ENCODE data around the gene CHRNA4. TPM values are rescaled to one million over a fixed set of nuclear protein-coding genes. Genes with fewer than 3 reads are reported as not detected.

The CHRNA4 gene
- total and polyA plus RNA-seq, 2 donors from 2014 or later, result 0.44 to 0.67 TPM

DNA sequence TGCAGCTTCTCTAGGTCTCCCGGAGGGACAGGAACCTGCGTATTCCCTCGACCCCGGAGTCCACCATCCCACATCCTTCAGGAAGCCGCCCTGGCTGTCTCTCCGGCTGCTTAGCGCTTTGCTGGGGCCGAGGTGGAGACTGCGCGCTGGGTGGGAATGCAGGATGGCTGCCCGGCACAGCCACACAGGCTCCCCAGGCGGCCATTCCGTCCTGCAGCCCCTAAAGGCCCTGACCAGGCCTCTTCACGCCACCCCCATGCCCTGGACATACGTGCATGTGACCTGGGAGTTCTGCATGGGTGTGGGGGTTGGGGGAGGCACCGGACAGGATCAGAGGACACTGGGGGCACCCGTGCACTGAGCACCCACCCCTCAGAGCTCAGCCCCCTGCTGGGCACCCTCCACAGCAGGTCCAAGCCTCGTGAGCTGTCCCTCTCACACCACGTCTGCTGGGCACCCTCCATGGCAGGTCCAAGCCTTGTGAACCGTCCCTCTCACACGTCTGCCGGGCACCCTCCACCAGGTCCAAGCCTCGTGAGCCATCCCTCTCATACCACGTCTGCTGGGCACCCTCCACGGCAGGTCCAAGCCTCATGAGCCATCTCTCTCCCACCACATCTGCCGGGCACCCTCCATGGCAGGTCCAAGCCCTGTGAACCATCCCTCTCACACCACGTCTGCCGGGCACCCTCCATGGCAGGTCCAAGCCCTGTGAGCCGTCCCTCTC, 40.4 kb upstream of the CHRNA4 start:
- Histone ChIP-seq H3K27me3 (ENCODE audit: control insufficient read depth, insufficient read depth, low read length) (no peaks in the 10 kb centered on the region), H3K4me3 (ENCODE audit: low read length in 3 of 3) (no peak overlapping the region), H3K27ac (ENCODE audit: low read depth in 2 of 2, low read length in 2 of 2) (no peak overlapping the region), H3K36me3 (ENCODE audit: control insufficient read depth in 2 of 3, insufficient read depth in 3 of 3, low read length in 3 of 3) (no peaks in the 10 kb centered on the region), H3K4me1 (ENCODE audit: control insufficient read depth in 2 of 3, insufficient read depth in 2 of 3, low read depth in 1 of 3, low read length in 3 of 3) (no peaks in the 10 kb centered on the region), H3K9ac (ENCODE audit: low read length in 3 of 3) (no peak overlapping the region), H3K9me3 (ENCODE audit: control insufficient read depth in 2 of 3, insufficient read depth in 1 of 3, low read length in 3 of 3) (no peaks in the 10 kb centered on the region)
- DNase-seq (no peak), FAIRE-seq (no peak)
- TF ChIP-seq, protein P1, sequence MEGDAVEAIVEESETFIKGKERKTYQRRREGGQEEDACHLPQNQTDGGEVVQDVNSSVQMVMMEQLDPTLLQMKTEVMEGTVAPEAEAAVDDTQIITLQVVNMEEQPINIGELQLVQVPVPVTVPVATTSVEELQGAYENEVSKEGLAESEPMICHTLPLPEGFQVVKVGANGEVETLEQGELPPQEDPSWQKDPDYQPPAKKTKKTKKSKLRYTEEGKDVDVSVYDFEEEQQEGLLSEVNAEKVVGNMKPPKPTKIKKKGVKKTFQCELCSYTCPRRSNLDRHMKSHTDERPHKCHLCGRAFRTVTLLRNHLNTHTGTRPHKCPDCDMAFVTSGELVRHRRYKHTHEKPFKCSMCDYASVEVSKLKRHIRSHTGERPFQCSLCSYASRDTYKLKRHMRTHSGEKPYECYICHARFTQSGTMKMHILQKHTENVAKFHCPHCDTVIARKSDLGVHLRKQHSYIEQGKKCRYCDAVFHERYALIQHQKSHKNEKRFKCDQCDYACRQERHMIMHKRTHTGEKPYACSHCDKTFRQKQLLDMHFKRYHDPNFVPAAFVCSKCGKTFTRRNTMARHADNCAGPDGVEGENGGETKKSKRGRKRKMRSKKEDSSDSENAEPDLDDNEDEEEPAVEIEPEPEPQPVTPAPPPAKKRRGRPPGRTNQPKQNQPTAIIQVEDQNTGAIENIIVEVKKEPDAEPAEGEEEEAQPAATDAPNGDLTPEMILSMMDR (IDR thresholded peaks at IDR 0.05; ENCODE audit: borderline replicate concordance, extremely low read depth, insufficient read depth), result no peak
- intact Hi-C loops (cut with DNase I), result no loop called here

DNA sequence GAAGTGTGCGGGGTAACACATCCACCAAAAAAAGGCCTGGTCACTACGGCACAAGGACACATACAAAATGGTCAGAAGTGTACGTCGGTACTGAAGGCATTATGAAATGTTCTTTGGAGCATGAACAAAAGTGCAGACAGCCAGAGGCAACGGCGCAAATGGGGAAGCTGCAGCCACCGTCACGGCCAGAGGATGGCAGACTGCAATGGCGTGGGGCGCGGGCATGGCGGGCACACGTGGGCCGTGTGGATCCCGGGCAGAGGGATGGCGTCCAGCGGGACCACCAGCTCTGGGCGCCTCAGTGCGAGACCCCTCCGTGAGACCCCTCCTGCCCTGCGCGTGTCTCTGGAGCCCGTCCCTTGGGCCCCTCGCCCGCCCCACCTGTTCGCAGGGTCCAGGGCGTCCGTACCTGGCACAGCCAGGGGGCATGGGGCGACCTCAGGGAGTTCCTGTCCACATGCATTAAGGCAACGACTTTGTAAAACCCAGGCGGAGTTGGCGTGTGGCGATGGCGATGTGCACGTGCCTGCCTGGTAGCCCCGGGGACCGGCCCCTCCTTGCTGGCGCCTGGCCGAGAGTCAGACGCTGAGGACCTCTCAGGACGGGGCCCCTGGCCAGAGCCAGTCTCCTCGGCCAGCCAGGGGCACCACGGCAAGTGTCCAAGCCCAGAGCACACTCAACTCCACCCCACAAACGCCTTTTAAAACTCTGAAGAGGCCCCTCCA, 39.5 kb upstream of the CHRNA4 start:
- no peak for FAIRE-seq
- intact Hi-C loops (cut with DNase I), result no loop called here
- Histone ChIP-seq H3K27me3 (ENCODE audit: control insufficient read depth, insufficient read depth, low read length) (no peaks in the 10 kb centered on the region), H3K4me3 (ENCODE audit: low read length in 3 of 3) (no peak overlapping the region), H3K9me3 (ENCODE audit: control insufficient read depth in 2 of 3, insufficient read depth in 1 of 3, low read length in 3 of 3) (no peaks in the 10 kb centered on the region), H3K4me1 (ENCODE audit: control insufficient read depth in 2 of 3, insufficient read depth in 2 of 3, low read depth in 1 of 3, low read length in 3 of 3) (no peaks in the 10 kb centered on the region), H3K36me3 (ENCODE audit: control insufficient read depth in 2 of 3, insufficient read depth in 3 of 3, low read length in 3 of 3) (no peaks in the 10 kb centered on the region), H3K9ac (ENCODE audit: low read length in 3 of 3) (no peak overlapping the region), H3K27ac (ENCODE audit: low read depth in 2 of 2, low read length in 2 of 2) (no peak overlapping the region)
- TF ChIP-seq, protein P1 (IDR thresholded peaks at IDR 0.05; ENCODE audit: borderline replicate concordance, extremely low read depth, insufficient read depth), result no peak
- no peak for DNase-seq

- Histone ChIP-seq H3K4me3 (ENCODE audit: low read length in 3 of 3) (no peak overlapping the region), H3K27ac (ENCODE audit: low read depth in 2 of 2, low read length in 2 of 2) (no peak overlapping the region), H3K4me1 (ENCODE audit: control insufficient read depth in 2 of 3, insufficient read depth in 2 of 3, low read depth in 1 of 3, low read length in 3 of 3) (no peaks in the 10 kb centered on the region), H3K27me3 (ENCODE audit: control insufficient read depth, insufficient read depth, low read length) (no peaks in the 10 kb centered on the region), H3K9me3 (ENCODE audit: control insufficient read depth in 2 of 3, insufficient read depth in 1 of 3, low read length in 3 of 3) (no peaks in the 10 kb centered on the region), H3K36me3 (ENCODE audit: control insufficient read depth in 2 of 3, insufficient read depth in 3 of 3, low read length in 3 of 3) (no peaks in the 10 kb centered on the region), H3K9ac (ENCODE audit: low read length in 3 of 3) (no peak overlapping the region)
- FAIRE-seq, result no peak
- DNase-seq, result no peak
- TF ChIP-seq, protein P1 (IDR thresholded peaks at IDR 0.05; ENCODE audit: borderline replicate concordance, extremely low read depth, insufficient read depth), result no peak
- intact Hi-C loops (cut with DNase I), result no loop called here
Observed at GRCh38 chr20:63399596-63400375, 38.6 kb upstream of the CHRNA4 start.

All from kidney (tissue), 14 donors.